GM12878 (cell line): Measurements from ENCODE around the gene FGF12. TPM values are rescaled to one million over a fixed set of nuclear protein-coding genes. Genes with fewer than 3 reads are reported as not detected.

Experiments used
- ATAC-seq: fragments of 200-7000 bp; cut with Tn5 transposase; 3 replicates; pipeline ENCODE4 v1.9.1; 2020; ENCODE audit warnings: mild to moderate bottlenecking, moderate library complexity
- BruUV-seq: library from RNA; stranded (reverse); fragments of 400-500 nt; replicated peaks from 2 replicates; lab custom pipeline; 2021; lab: Mats Ljungman, UMichigan
- CTCF ChIA-PET: fragments of 300-600 bp; sonication (Branson Sonifier 250); formaldehyde crosslinking; extraction: SDS; loops from one replicate; lab custom pipeline; 2021; ENCODE audit warnings: inconsistent platforms; lab: Yijun Ruan, JAX
- POLR2A ChIA-PET: fragments of 350-600 bp; formaldehyde crosslinking; extraction: SDS; loops from one replicate; lab custom pipeline; 2021; ENCODE audit warnings: inconsistent platforms; lab: Charles Lee
- RAD21 ChIA-PET: fragments of 300-600 bp; sonication (Branson Sonifier 250); formaldehyde crosslinking; loops from one replicate; lab custom pipeline; 2023; ENCODE audit warnings: antibody characterized with exemption; ENCODE audit not compliant: unreplicated experiment; lab: Charles Lee
- SMC1A ChIA-PET: fragments of 300-600 bp; sonication (Branson Sonifier 250); formaldehyde crosslinking; loops from one replicate; lab custom pipeline; 2023; ENCODE audit not compliant: unreplicated experiment, uncharacterized antibody; lab: Charles Lee
- DNase-seq: peaks from one replicate; pipeline ENCODE4 v3.0.0-alpha.2; 2011; ENCODE audit warnings: low read depth, low spot score
- FAIRE-seq: peaks from 3 replicates; lab custom pipeline; 2011; peaks lifted over from hg19 to GRCh38; lab: Jason Lieb, UNC
- H2AFZ ChIP-seq: 2 replicates; pipeline ENCODE4 v1.6.0; 2011; ENCODE audit warnings: low read depth, low read length, control low read depth; ENCODE audit not compliant: control insufficient read depth
- H3K27ac ChIP-seq: 2 replicates; pipeline ENCODE4 v1.5.1; 2011; ENCODE audit warnings: control low read depth; ENCODE audit not compliant: control insufficient read depth, insufficient read depth
- H3K27me3 ChIP-seq, 2 experiments: replicated peaks in 1 of 2; 2 replicates each; pipeline versions ENCODE4 v1.6.0 to v1.6.1; 2011; ENCODE audit warnings: low read length in 1 of 2; ENCODE audit not compliant: control insufficient read depth in 2 of 2, insufficient read depth in 2 of 2
- H3K36me3 ChIP-seq, 2 experiments: 2 replicates each; pipeline ENCODE4 v1.5.1; 2011; ENCODE audit warnings: low read length in 1 of 2; ENCODE audit not compliant: control insufficient read depth in 2 of 2, insufficient read depth in 2 of 2
- H3K4me1 ChIP-seq: 2 replicates; pipeline ENCODE4 v1.6.1; 2011; ENCODE audit warnings: mild to moderate bottlenecking, low read length, moderate library complexity, mixed read lengths; ENCODE audit not compliant: control insufficient read depth, insufficient read depth
- H3K4me2 ChIP-seq: 2 replicates; pipeline ENCODE4 v1.6.0; 2011; ENCODE audit warnings: control low read depth; ENCODE audit not compliant: control insufficient read depth, insufficient read depth
- H3K4me3 ChIP-seq: fragments of 200-600 bp; sonication (generic); 2 replicates; pipeline ENCODE4 v1.5.1; 2016
- H3K79me2 ChIP-seq: 2 replicates; pipeline ENCODE4 v1.6.0; 2011; ENCODE audit warnings: low read length; ENCODE audit not compliant: control insufficient read depth, insufficient read depth
- H3K9ac ChIP-seq: 2 replicates; pipeline ENCODE4 v1.8.0; 2011; ENCODE audit warnings: low read length, control low read depth, mixed read lengths; ENCODE audit not compliant: control insufficient read depth, insufficient read depth
- H3K9me3 ChIP-seq: replicated peaks from 3 replicates; pipeline ENCODE4 v1.5.1; 2011; ENCODE audit warnings: mild to moderate bottlenecking, low read length; ENCODE audit not compliant: control insufficient read depth, insufficient read depth
- H4K20me1 ChIP-seq: 2 replicates; pipeline ENCODE4 v1.6.0; 2011; ENCODE audit not compliant: control insufficient read depth, insufficient read depth
- BHLHE40 ChIP-seq, 2 experiments: fragments of 450-650 bp in 1 of 2; IDR thresholded peaks; 2 replicates each; pipeline ENCODE4 v1.6.1; 2011 to 2017; ENCODE audit warnings: low read depth in 2 of 2, borderline replicate concordance in 1 of 2, improper control_type of control experiment in 1 of 2, low read length in 1 of 2, mild to moderate bottlenecking in 1 of 2
- CBFB ChIP-seq: IDR thresholded peaks from 2 replicates; pipeline ENCODE4 v1.6.1; 2016; ENCODE audit warnings: antibody characterized with exemption, low read depth
- CBX3 ChIP-seq: fragments of 200-600 bp; sonication (generic); IDR thresholded peaks from 2 replicates; pipeline ENCODE4 v1.6.1; 2016; ENCODE audit warnings: low read depth, borderline replicate concordance
- CEBPB ChIP-seq, 2 experiments: fragments of 150-350 bp in 1 of 2; IDR thresholded peaks; 2 replicates each; pipeline ENCODE4 v1.6.1; 2012 to 2014; ENCODE audit warnings: low read depth in 2 of 2, low read length in 2 of 2, borderline replicate concordance in 1 of 2, inconsistent platforms in 1 of 2
- KAT2A ChIP-seq: conservative IDR thresholded peaks from 2 replicates; pipeline ENCODE4 v1.6.1; 2011; ENCODE audit warnings: low read depth, low read length; ENCODE audit not compliant: control insufficient read depth
- NKRF ChIP-seq: fragments of 450-650 bp; conservative IDR thresholded peaks from 2 replicates; pipeline ENCODE4 v1.6.1; 2017; ENCODE audit warnings: mild to moderate bottlenecking, moderate library complexity
- POLR2AphosphoS2 ChIP-seq: IDR thresholded peaks from 2 replicates; pipeline ENCODE4 v1.6.1; 2011; ENCODE audit warnings: low read depth, mild to moderate bottlenecking, low read length, improper control_type of control experiment, moderate library complexity
- STAT3 ChIP-seq: IDR thresholded peaks from 2 replicates; pipeline ENCODE4 v1.6.1; 2011; ENCODE audit warnings: low read depth, low read length, improper control_type of control experiment
- ZBTB4 ChIP-seq: fragments of 450-650 bp; formaldehyde crosslinking; IDR thresholded peaks from 2 replicates; pipeline ENCODE4 v1.4.0; 2022; ENCODE audit warnings: mild to moderate bottlenecking, moderate library complexity
- ZNF592 ChIP-seq: fragments of 450-650 bp; IDR thresholded peaks from 2 replicates; pipeline ENCODE4 v1.6.1; 2017; ENCODE audit warnings: mild to moderate bottlenecking, moderate library complexity
- ZSCAN29 ChIP-seq: fragments of 450-650 bp; IDR thresholded peaks from 2 replicates; pipeline ENCODE4 v1.6.1; 2017; ENCODE audit warnings: mild to moderate bottlenecking, moderate library complexity
- ZZZ3 ChIP-seq: IDR thresholded peaks from 2 replicates; pipeline ENCODE4 v1.6.1; 2011; ENCODE audit warnings: low read depth; ENCODE audit not compliant: control insufficient read depth, insufficient read length
- WGBS: methylation state at CpG from one replicate; pipeline ENCODE4 v1.1.6; 2016; ENCODE audit warnings: low lambda C conversion rate; ENCODE audit not compliant: insufficient replicate concordance, insufficient coverage; ENCODE audit errors: missing lambda C conversion rate; 5-methylcytosine and 5-hydroxymethylcytosine counted together
- in situ Hi-C: fragments of 300-500 bp; cut with MboI; formaldehyde crosslinking; loops from 9 replicates; pipeline ENCODE4 v1.14.3; 2018; ENCODE audit warnings: mixed read lengths
- intact Hi-C: fragments of 100-400 bp; cut with micrococcal nuclease; formaldehyde crosslinking; loops from one replicate; pipeline ENCODE4 v1.14.2; 2022; ENCODE audit not compliant: unreplicated experiment
- polyA plus RNA-seq, 11 experiments: library from polyadenylated mRNA; depleted of rRNA in 4 of 11; unstranded in 6 of 11; stranded (reverse) in 5 of 11; fragments of >200 nt; fragmentation: Nextera tagmentation in 4 of 11; fragmentation: Illumina TruSeq in 1 of 11; extraction: Ambion mirVana in 4 of 11; extraction: Trizol in 1 of 11; gene quantifications; 1 replicate in 1 of 11; 2 replicates in 10 of 11; pipeline versions ENCODE4 v1.2.1 to v1.2.3, GENCODE V29; 2011 to 2016; ENCODE audit warnings: inconsistent platforms in 2 of 11, missing spikeins in 2 of 11, low read depth in 1 of 11
- total RNA-seq, 4 experiments: library from RNA; depleted of rRNA in 3 of 4; stranded (reverse); fragments of >200 nt in 3 of 4; fragmentation: Illumina TruSeq in 1 of 4; extraction: Trizol in 1 of 4; gene quantifications; 2 replicates each; pipeline versions ENCODE4 v1.2.1 to v1.2.3, GENCODE V29; 2013 to 2021
- TF ChIP-seq, protein P1 (sequence below): fragments of 450-650 bp; IDR thresholded peaks from 2 replicates; pipeline ENCODE4 v1.6.1; 2017; ENCODE audit warnings: low read depth, mild to moderate bottlenecking, moderate library complexity

Gene FGF12
- total and polyA plus RNA-seq, 10 of the 15 experiments (the other 5 are each of a cell fraction or from before 2014, with no cell fraction given) = 0.03 to 0.43 (median 0.13) TPM; not detected in 7

DNA sequence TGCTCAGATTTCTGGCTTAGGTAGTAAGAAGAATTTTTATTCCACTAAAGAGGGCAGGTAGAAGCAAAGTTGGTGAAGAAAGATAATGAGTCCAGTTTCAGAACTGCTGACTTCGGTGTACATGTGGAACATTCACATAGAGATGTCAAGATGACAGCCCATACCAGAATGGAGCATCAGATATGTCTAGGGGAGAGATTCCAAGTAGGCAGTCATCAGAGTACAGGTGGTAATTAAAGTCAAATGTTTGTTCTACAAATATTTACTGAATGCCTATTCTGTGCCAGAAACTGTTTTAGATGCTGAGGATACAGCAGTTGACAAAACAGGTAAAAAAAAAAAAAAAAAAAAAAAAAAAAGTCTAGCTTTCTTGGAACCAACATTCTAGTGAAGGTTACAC lies 81.9 kb downstream of the FGF12 start:
- BruUV-seq = no TSS peak
- H3K4me3 ChIP-seq = no peak overlapping the region
- no peaks in the 10 kb centered on the region; a peak in 1 of 4 replicates for H3K27me3 ChIP-seq
- H3K27ac ChIP-seq = no peak overlapping the region
- ATAC-seq (no peak), FAIRE-seq (no peak), DNase-seq (no peak)
- intact Hi-C loops (no loop called here), in situ Hi-C loops (no loop called here)
- H3K9me3 ChIP-seq = no peaks in the 10 kb centered on the region
- RAD21 ChIA-PET = no interaction called here
- POLR2A ChIA-PET = no interaction called here
- H2AFZ ChIP-seq = no peak overlapping the region
- no peaks in the 10 kb centered on the region for H3K79me2 ChIP-seq
- no peaks in the 10 kb centered on the region for H4K20me1 ChIP-seq
- WGBS = 0% methylated on average over 1 of the region's 1 CpG
- no peak overlapping the region for H3K9ac ChIP-seq
- CTCF ChIA-PET = interaction anchor here (0.6 to 0.8 kb wide), 2 partner anchors 11 to 1019 kb away, joined by 3 read pairs; no protein-coding TSS in a partner anchor
- TF ChIP-seq KAT2A = no peak
- no peak for TF ChIP-seq POLR2AphosphoS2
- no peak for TF ChIP-seq ZZZ3
- no peak for TF ChIP-seq CBFB
- TF ChIP-seq CEBPB (IDR thresholded peaks at IDR 0.05; ENCODE audit: borderline replicate concordance in 1 of 2, low read depth in 2 of 2, low read length in 2 of 2) = no peak
- TF ChIP-seq NKRF = no peak
- TF ChIP-seq ZSCAN29 = no peak
- TF ChIP-seq, protein P1, sequence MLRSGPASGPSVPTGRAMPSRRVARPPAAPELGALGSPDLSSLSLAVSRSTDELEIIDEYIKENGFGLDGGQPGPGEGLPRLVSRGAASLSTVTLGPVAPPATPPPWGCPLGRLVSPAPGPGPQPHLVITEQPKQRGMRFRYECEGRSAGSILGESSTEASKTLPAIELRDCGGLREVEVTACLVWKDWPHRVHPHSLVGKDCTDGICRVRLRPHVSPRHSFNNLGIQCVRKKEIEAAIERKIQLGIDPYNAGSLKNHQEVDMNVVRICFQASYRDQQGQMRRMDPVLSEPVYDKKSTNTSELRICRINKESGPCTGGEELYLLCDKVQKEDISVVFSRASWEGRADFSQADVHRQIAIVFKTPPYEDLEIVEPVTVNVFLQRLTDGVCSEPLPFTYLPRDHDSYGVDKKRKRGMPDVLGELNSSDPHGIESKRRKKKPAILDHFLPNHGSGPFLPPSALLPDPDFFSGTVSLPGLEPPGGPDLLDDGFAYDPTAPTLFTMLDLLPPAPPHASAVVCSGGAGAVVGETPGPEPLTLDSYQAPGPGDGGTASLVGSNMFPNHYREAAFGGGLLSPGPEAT = no peak
- TF ChIP-seq BHLHE40 (IDR thresholded peaks at IDR 0.05; ENCODE audit: borderline replicate concordance in 1 of 2, low read depth in 2 of 2, low read length in 1 of 2) = no peak
- TF ChIP-seq CBX3 = no peak
- TF ChIP-seq STAT3 = no peak
- no peak for TF ChIP-seq ZNF592
- no peak for TF ChIP-seq ZBTB4 (CRISPR knock-in tag)
- SMC1A ChIA-PET = no interaction called here
- no peak overlapping the region for H3K4me2 ChIP-seq
- H3K36me3 ChIP-seq = no peaks in the 10 kb centered on the region
- H3K4me1 ChIP-seq = no peaks in the 10 kb centered on the region
